Hypothalamus (tissue), 51 donors: Measurements from ENCODE around the gene LHX3.
"Not testable (repeated sequence)": the region's sequence is repeated elsewhere in the genome, so short reads cannot be mapped to it uniquely, and the experiment has no call there.

ENCODE experiments used
- DNase-seq, 51 donors: peaks; one replicate each; lab custom pipeline; 2025; lab: John Stamatoyannopoulos, UW

Gene LHX3

DNA sequence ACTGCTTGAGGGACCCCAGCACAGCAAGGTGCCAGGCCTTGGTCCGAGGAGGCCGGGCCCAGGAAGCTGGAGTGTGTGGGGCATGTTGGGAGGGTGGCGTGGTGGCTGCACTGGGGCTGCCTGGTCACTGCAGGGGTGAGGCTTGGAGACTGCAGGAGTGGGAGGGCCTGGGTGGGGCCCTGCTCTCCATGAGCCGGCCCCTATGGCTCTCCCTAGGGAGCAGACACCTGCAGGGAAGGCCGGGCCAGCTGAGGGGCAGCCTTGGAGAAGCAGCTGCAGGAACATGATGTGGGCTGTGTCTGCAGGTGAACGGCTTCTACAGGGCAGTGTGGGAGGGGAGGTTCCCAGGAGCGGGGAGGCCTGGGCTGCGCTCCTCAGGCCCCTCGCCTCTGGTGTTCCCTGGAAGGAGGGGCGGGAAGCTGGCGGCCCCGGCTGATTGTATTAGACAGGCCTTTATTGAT is 44.5 kb downstream of the LHX3 start:
- DNase-seq = no peak

DNA sequence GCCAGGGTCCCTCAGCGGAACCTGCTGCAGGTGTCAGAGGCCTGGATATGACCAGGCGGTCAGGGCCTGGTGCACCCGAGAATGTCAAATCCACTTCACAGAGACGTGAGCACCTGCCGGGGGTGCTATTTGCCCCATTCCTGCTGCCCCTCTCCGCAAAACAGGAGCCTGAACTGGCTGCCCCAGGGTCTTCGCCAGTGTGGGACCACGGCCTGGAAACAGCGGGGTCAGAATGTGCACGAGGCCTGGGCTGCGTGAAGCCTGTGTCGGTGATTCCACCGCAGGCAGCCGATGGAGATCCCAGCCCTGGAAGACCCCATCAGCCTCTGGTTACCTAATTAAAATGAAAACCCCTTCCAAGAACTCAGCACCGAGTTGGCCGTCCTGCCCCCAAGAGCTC is 45.1 kb downstream of the LHX3 start:
- no peak for DNase-seq

DNA sequence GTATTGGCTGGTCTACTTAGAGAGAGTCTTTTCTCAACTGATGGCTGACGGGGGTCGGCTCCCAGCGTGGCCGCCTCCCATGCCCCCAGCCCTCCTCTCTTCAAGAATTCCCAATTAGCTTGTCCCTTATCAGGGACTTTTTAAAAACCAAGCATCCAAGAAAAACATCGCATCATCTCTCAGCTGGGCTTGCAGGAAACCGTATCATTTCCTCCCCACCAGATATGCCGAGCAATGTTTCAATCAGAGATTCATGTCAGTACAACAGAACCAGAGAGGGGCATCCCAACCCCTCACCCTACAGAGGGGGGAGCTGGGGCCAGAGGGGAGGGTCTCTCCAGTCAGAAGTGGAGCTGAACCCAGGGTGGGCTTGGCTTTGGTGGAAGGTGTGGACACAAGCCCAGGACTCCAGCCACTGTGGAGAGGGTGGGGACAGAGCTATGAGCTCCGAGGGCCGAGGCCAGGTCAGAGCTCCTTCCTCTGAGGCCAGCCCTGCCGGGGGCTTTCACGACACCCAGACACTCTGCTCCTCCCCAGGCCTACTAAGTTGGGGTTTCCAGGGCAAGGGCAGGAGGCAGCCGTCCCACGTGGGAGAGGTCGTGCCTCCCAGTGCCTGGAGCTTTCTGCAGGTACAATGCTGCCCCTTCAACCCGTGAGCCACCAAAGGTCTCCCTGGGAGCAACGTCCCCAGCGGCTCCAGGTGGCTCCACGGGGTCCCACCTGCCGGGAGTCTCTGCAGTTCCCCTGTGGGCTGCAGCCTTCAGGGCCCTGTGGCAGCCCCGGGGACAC is 47.3 kb downstream of the LHX3 start:
- no peak for DNase-seq

DNA sequence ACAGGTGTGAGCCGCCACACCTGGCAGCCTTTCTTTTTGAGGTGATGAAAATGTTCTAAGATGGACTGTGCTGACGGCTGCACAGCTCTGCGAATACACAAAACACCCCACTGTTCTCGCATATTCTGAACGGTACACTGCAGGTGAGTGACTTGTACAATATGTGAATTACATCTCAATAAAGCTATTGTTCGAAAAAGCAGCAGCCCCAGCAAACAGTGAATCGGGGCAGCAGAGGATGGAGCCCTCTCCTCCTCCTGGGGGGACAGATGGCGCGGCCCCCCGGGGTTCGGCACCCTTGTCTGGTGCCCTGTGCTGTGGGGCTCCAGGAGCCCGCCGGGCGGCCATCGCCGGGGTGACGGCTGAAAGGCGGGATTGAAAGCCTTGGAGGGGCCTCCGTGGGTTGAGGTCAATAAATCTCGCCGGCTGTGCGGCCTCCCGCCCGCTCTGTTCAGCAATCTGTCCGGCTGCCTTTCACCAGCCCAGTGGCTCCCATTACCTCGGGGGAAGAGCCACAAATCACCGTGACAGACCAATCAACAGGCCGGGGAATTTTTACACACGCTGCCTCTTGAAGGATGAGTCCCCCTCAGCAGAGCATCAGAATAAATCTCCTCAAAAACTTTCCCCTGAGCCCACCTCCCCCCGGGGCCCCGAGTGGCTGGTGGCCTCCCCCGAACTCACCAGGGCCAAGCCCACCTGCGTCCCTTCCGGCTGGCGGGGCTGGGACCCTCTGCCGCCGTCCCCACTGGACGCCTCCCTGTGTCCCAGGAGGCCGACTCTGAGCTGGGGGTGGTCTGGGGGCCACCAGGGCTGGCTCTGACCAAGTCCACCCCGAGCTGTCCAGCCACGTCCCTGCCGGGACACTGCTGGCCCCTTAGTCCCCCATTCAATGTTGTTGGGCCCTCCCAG is 48.5 kb downstream of the LHX3 start:
- no peak for DNase-seq

DNA sequence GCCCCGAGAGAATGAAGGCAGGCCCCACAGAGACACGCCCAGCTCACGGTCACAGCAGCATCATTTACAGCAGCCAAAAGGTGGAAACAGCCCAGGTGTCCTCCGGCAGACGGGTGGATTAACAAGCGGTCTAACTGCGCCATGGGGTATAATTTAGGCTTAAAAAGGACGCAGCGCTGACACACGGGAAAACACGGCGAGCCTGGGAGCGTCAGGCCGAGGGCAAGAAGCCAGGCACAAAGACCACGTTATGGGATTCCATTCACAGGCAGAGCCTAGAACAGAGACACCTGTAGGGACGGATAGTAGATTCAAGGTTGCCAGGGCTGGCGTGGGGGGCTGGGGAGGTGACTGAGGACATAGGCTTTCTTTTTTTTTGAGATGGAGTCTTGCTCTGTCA is 49.4 kb downstream of the LHX3 start:
- DNase-seq = no peak

DNA sequence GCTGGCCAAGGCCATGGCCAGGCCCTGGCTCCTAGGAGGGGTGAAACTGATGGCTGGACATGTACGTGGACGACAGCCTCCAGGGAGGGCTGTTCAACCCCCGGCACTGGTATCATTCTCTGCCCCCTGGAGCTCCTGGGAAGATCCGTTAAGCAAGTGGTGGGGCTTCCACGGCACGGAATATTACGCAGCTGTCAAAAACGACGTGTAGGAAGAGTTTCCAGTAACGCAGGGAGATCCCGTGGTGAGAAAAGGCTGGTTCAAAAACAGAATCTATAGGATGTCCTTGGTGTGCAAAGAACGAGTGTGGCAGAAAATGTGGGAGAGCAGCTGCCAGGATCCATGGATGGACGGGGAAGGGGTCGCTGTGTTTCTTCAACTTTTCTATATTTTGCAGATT is 50.0 kb downstream of the LHX3 start:
- no peak for DNase-seq

DNA sequence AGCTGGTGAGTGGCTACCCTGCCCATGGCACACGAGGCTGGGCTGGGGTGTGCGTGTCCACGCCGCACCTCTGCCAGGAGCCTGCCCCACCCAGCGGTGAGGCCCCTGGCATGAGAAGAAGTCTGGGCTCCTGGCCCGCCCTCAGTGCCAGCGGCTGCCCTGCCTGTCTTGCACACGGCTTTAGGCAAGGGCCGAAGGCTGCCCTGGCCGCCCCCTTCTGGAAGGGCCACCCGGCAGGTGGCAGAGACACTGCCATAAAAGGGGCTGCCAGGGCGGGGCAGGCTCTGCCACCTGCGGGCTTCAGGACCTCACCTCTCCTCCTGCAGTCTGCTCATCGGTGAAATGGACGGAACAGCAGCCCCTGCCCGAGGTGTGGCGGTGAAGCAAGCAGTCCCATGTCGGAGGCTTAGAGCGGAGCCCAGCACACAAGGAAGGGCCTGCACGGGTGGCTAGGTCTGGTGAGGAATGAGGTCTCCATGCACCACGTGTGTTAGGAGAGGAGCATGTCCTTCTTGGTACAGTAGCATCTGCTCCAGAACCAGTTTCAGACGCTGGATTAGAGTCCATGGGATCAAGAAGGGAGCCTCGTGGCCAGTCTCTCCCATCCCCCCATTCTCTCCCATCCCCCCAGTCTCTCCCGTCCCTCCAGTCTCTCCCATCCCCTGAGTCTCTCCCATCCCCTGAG is 51.4 kb downstream of the LHX3 start:
- DNase-seq = no peak

DNA sequence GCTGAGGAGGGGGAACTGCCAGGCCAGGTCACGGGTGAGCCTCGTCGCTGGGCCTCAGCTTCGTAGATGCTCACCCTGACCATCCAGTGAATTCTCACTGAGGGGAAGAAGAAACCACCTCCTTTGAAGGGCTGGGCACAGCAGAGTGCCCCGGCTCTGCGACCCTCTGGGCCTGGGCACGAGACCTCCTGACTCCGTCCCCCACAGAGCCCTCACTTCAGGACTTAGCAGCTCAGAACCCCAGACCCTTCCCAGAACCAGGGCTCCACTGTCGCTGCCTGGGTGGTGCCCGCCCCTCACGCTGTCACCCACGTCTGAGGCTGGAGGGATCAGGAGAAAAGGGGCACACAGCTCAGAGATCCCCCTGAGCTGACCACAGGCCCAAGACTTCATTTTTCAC is 52.0 kb downstream of the LHX3 start:
- no peak for DNase-seq

DNA sequence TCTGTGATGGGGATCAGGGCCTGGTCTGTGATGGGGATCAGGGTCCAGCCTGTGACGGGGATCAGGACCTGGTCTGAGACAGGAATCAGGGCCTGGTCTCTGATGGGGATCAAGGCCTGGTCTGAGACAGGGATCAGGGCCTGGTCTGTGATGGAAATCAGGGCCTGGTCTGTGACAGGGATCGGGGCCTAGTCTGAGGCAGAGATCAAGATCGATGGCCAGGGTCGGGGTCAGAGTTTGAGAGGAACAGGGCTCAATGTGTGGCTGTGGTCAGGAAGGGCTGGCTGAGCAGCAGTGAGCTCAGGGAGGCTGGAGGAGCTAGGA is 52.4 kb downstream of the LHX3 start:
- DNase-seq = no peak

DNA sequence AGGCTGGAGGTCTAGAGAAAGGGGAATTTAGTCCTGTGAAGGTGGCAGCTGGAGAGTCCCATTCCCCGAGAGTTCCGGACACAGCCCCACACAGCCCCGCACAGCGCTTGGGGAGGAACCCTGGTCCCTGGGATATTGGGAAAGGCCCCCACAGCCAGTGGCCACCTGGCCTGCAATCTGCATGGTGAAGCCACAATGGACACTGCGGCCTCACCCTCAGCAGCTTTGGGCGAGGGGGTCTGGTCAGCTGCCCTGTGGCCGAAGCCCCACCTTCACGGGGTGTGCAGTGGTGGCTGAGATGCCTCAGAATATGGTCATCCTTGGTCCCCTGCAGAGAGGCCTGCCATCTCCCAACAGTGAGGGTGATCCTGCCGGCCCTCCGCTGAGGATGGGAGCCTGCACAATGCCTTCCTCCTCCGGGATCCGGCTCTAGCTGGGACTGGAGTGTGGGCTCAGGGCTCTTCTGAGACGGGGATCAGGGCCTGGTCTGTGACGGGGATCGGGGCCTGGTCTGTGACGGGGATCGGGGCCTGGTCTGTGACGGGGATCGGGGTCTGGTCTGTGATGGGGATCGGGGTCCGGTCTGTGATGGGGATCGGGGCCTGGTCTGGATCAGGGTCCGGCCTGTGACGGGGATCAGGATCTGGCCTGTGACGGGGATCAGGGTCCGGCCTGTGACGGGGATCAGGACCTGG is 52.9 kb downstream of the LHX3 start:
- DNase-seq = no peak

DNA sequence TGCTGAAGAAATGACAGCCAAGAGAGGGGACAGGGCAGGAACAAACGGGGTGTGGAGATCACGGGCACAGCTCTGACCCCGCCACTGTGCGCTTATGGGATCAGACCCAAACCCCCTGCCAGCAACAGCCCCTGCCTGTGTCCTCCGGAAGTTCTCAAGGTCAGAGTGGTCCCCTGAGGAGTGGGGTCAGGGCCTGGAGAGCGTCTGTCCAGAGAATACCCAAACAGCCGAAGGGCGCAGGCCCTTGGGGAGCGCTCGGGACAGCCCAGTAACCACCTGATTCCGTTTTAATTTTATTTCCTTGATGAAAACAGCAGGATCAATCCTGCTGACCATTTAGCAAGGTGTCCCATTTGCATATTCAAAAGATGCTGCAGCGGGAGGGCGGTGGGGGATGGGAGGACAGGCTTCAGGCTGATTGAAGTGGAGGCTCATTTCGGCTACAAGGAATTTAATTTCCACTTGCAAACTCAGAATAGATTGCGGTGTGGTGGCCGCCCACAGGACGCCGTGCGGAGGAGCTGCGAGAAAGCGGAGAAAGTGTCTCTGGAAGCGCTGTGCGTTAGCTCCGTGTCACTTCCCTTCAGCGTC is 53.6 kb downstream of the LHX3 start:
- DNase-seq = no peak

DNA sequence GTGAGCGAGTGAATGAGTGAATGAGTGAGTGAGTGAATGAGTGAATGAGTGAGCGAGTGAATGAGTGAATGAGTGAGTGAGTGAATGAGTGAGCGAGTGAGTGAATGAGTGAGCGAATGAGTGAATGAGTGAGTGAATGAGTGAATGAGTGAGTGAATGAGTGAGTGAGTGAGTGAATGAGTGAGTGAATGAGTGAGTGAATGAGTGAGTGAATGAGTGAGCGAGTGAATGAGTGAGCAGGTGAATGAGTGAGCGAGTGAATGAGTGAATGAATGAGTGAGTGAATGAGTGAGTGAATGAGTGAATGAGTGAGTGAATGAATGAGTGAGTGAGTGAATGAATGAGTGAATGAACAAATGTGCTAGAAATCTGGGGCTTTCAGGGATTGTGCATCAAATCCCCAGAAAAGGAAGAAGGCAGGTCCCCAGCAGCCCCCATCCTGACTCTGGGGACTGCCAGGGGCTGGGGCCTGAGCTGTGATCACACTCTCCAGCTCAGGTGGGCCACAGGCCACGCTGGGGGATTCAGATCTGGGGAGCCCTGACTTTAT is 54.2 kb downstream of the LHX3 start:
- not testable (repeated sequence) for DNase-seq

DNA sequence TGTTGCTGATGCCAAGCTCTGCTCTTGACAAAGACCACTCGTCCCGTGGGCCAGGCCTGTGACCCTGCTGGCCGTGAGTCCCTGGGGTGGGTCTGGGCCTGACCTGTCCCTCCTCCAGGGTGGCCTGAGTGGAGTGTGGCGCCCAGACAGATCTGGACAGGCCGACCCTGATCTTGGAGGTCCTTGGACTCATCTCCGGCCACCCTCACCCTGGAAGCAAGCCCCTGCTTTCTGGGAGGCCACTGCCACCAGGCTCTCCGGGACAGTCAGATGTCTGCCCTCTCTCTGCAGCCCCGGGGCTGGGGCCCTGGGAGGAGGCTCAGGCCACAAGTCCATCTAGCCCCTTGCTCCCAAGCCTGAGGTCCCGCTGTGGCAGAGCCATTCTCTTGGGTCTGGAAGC is 55.1 kb downstream of the LHX3 start:
- no peak for DNase-seq

DNA sequence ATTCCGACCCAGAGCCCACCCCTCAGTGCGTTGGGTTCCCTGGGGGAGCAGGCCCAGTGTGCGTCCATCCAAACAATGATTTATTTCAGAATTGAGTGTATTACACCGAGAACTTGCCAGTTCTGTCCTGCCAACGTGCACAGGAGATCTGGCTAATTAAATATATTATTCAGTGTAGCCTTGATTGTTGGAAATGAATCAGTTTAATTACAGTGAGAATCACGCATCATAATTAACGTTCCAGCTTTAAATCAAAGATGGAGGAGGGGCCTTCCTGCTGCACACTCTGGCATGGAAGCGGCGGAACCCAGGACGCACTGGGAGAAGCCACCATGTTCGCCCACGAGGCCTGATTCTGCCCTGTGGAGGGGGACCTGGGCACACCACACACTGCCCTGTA is 55.6 kb downstream of the LHX3 start:
- no peak for DNase-seq

DNA sequence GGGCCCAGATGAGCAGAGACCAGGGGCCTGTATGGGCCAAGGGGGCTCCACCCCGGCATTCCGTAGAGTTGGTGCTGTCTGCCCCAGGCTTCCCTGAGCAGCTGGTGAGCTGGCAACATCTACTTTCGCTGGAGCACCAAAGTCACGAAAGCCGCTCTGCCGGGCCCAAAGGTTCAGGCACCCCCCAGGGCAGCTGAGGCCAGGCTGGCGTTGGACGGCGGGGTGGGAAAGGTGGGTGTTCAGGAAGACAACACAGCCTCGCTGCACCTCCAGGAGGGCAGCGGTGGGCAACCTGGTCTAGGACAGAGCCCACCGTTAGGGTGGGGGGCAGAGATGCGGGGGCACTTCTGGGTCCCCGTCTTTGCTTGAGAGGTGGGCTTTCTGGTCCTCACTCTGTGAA is 56.2 kb downstream of the LHX3 start:
- no peak for DNase-seq

DNA sequence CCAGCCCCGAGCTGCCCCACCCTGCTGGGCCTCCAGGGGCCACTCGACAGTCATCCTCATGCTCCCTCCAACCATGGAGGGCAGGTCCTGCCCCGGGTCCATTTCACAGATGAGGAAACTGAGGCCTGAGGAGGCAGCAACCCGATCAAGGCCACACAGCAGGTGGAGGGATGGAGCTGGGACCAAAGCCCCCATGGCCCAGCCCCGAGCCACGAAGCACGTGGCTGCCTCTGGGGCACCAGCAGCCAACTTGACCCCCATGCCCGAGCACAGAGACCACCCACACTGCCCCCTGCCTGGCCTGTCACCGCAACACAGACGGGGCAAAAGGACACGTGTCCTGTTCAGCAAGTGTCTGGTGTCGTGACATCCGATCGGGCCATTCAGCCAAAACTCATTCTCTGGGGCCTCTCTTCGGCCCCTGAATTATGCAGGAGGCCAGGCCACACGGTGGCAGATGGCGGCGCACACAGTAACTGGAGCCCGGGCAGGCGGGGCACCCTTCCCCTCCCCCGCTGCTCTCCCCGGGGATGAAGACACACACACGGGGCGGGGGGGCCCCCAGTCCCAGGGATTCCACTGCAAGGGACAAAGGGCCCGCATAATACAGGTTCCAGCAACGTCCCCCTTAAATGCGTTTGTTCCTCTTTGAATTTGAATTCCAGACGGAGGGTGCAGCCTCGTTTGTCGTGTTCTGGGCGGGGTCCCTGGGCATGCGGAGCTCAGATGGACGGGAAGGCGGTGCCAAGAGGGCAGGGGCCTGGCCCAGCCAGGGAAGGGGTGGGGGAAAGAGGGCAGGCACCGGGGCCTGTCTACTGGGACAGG is 56.8 kb downstream of the LHX3 start:
- no peak for DNase-seq

DNA sequence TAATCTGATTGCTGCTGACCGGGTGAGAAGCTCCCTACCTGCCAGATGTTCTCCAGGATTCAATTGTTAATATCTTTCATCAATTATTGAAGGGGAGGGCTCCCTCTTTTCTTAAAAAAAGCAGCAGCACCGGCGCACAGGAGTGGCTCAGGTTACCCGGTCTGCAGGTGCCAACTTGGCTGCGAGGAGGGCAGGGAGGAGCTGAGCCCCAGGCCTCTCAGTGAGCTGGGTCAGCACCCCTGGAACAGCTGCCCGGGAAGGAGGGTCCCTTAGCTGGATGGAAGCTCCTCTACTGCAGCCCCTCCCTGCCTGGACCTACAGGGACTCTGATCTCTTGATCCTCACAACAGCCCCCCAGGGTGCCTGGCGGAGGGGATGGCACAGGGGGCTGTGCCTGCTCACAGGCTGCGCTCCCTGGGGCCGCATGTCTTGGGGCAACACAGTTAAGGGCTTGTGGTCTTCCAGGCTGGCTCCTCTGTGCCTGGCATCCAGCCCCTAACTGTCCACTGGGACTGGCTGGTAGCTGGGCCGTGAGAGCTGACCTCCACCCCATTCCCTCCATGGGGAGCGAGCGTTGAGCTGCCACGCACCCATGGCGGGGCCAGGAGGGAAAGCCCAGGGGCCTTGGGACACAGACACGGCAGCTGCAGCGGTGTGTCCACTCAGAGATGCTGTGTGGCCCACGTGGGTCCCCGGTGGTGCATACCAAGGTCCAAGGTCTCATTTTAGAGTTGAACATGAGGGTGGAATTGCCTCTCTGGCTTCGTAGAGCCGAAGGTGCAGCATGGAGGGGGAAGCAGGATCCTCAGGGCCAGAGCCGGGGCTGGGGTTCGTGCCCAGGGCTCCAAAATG is 57.7 kb downstream of the LHX3 start:
- DNase-seq = no peak
